Uterus (tissue), 2 donors: ENCODE measurements around the gene DGCR2.

ENCODE experiments used
- CTCF ChIP-seq, 4 experiments: fragments of 200-600 bp in 2 of 4; fragments of 450-650 bp in 2 of 4; sonication (generic) in 2 of 4; IDR thresholded peaks; one replicate each; pipeline ENCODE4 v1.5.1; 2016 to 2019; ENCODE audit warnings: antibody characterized with exemption in 4 of 4, mild to moderate bottlenecking in 2 of 4, moderate library complexity in 1 of 4
- POLR2A ChIP-seq, 2 donors: fragments of 450-650 bp; IDR thresholded peaks; one replicate each; pipeline ENCODE4 v1.6.1; 2016; ENCODE audit warnings: antibody characterized with exemption in 2 of 2, mild to moderate bottlenecking in 1 of 2, moderate library complexity in 1 of 2

- TF ChIP-seq CTCF (IDR thresholded peaks at IDR 0.05) (no peak), POLR2A (IDR thresholded peaks at IDR 0.05) (no peak)
Observed at GRCh38 chr22:19136915-19137314, 14.7 kb upstream of the DGCR2 start.
